OCI-LY7 (cell line): ENCODE results near the gene KRT80. TPM values are rescaled to one million over a fixed set of nuclear protein-coding genes. Genes with fewer than 3 reads are reported as not detected.

Experiments used
- BruUV-seq: library from RNA; stranded (reverse); fragments of 400-500 nt; replicated peaks from 2 replicates; lab custom pipeline; 2021; lab: Mats Ljungman, UMichigan
- CTCF ChIA-PET: fragments of 300-600 bp; sonication (Branson Sonifier 250); formaldehyde crosslinking; loops from one replicate; lab custom pipeline; 2022; ENCODE audit warnings: antibody characterized with exemption; ENCODE audit not compliant: unreplicated experiment; lab: Charles Lee
- POLR2A ChIA-PET: fragments of 300-600 bp; sonication (Branson Sonifier 250); formaldehyde crosslinking; loops from one replicate; lab custom pipeline; 2022; ENCODE audit warnings: antibody characterized with exemption; lab: Charles Lee
- DNase-seq: peaks from one replicate; pipeline ENCODE4 v3.0.0-alpha.2; 2015; ENCODE audit warnings: low spot score
- H2AFZ ChIP-seq: fragments of 200-600 bp; sonication (generic), shearing (Covaris generic); 2 replicates; pipeline ENCODE4 v1.6.1; 2014; ENCODE audit warnings: mild to moderate bottlenecking, antibody characterized with exemption, low read length, moderate library complexity
- H3K27ac ChIP-seq: fragments of 200-600 bp; sonication (generic); 2 replicates; pipeline ENCODE4 v1.5.1; 2014; ENCODE audit warnings: mixed run types, low read depth, mild to moderate bottlenecking, moderate library complexity, low read length, inconsistent platforms; ENCODE audit not compliant: poor library complexity, severe bottlenecking
- H3K36me3 ChIP-seq: fragments of 200-600 bp; sonication (generic); 2 replicates; pipeline ENCODE4 v1.6.1; 2014; ENCODE audit warnings: mild to moderate bottlenecking, antibody characterized with exemption, low read length, moderate library complexity, mixed read lengths; ENCODE audit not compliant: insufficient read depth
- H3K4me1 ChIP-seq: fragments of 200-600 bp; sonication (generic); 2 replicates; pipeline ENCODE4 v1.5.1; 2014; ENCODE audit warnings: mild to moderate bottlenecking, low read length; ENCODE audit not compliant: insufficient read depth, poor library complexity, severe bottlenecking
- H3K4me2 ChIP-seq: fragments of 200-600 bp; sonication (generic); 2 replicates; pipeline ENCODE4 v1.6.1; 2014; ENCODE audit warnings: mild to moderate bottlenecking, low read length
- H3K4me3 ChIP-seq: fragments of 200-600 bp; sonication (generic); 2 replicates; pipeline ENCODE4 v1.5.1; 2014; ENCODE audit warnings: mild to moderate bottlenecking, low read depth, low read length; ENCODE audit not compliant: poor library complexity, severe bottlenecking
- H3K79me2 ChIP-seq: fragments of 200-600 bp; sonication (generic); 2 replicates; pipeline ENCODE4 v1.6.1; 2016; ENCODE audit warnings: low read depth, mild to moderate bottlenecking, low read length, moderate library complexity, mixed read lengths; ENCODE audit not compliant: insufficient read depth
- H3K9me2 ChIP-seq: fragments of 200-600 bp; sonication (generic); 2 replicates; pipeline ENCODE4 v1.6.1; 2016; ENCODE audit warnings: mild to moderate bottlenecking, low read length, mixed read lengths; ENCODE audit not compliant: insufficient read depth
- H3K9me3 ChIP-seq: fragments of 200-600 bp; sonication (generic); 2 replicates; pipeline ENCODE4 v1.6.1; 2014; ENCODE audit warnings: mild to moderate bottlenecking, mixed run types, low read length, mixed read lengths
- H4K20me1 ChIP-seq: fragments of 200-600 bp; sonication (generic); 2 replicates; pipeline ENCODE4 v1.6.1; 2014; ENCODE audit warnings: mild to moderate bottlenecking, antibody characterized with exemption, low read length, moderate library complexity, mixed read lengths; ENCODE audit not compliant: insufficient read depth
- EZH2phosphoT487 ChIP-seq: fragments of 200-600 bp; sonication (generic); IDR thresholded peaks from 2 replicates; pipeline ENCODE4 v1.6.1; 2018; ENCODE audit warnings: low read depth, borderline replicate concordance, mild to moderate bottlenecking, mixed run types, antibody characterized with exemption, low read length, moderate library complexity, mixed read lengths
- intact Hi-C: fragments of 100-400 bp; cut with micrococcal nuclease; formaldehyde crosslinking; loops from one replicate; pipeline ENCODE4 v1.10.0; 2022; ENCODE audit not compliant: unreplicated experiment
- total RNA-seq, 2 experiments: library from RNA; depleted of rRNA in 1 of 2; stranded (reverse); fragments of >200 nt in 1 of 2; shearing (Covaris generic) in 1 of 2; gene quantifications; 2 replicates each; pipeline ENCODE4 v1.2.3, GENCODE V29; 2014 to 2022
- TF ChIP-seq, protein P1 (sequence below): fragments of 200-600 bp; sonication (generic); conservative IDR thresholded peaks from 2 replicates; pipeline ENCODE4 v1.5.1; 2014; ENCODE audit warnings: mild to moderate bottlenecking, antibody characterized with exemption, low read length, moderate library complexity, mixed read lengths

KRT80 gene
- total RNA-seq, 2 experiments from 2014 or later, result not detected

DNA sequence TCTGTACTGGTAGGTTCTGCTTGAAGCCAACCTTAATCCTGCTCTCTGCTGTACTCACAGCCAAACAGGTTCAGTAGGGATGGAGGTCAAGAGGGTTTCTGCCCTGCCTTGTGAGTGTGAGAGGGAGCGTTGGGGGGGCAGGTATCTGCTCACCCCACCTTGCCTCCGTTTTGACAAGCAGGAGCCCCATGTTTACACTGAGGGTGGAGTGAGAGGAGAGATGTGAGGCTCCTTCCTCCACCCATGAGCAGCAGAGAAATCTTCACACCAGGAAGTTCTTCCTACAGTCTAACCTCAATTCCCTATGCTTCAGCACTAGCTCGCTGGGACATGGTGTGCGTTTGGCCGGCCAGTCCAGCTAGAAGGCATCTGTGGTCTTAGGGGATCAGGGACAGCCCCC lies 4.2 kb downstream of the KRT80 start:
- TF ChIP-seq EZH2phosphoT487, result no peak
- TF ChIP-seq, protein P1, sequence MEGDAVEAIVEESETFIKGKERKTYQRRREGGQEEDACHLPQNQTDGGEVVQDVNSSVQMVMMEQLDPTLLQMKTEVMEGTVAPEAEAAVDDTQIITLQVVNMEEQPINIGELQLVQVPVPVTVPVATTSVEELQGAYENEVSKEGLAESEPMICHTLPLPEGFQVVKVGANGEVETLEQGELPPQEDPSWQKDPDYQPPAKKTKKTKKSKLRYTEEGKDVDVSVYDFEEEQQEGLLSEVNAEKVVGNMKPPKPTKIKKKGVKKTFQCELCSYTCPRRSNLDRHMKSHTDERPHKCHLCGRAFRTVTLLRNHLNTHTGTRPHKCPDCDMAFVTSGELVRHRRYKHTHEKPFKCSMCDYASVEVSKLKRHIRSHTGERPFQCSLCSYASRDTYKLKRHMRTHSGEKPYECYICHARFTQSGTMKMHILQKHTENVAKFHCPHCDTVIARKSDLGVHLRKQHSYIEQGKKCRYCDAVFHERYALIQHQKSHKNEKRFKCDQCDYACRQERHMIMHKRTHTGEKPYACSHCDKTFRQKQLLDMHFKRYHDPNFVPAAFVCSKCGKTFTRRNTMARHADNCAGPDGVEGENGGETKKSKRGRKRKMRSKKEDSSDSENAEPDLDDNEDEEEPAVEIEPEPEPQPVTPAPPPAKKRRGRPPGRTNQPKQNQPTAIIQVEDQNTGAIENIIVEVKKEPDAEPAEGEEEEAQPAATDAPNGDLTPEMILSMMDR, result no peak
- ChIA-PET POLR2A (no interaction called here), CTCF (no interaction called here)
- H3K4me2 ChIP-seq, result no peak overlapping the region
- no peaks in the 10 kb centered on the region for H3K4me1 ChIP-seq
- no peaks in the 10 kb centered on the region for H3K36me3 ChIP-seq
- no peak overlapping the region for H3K27ac ChIP-seq
- H2AFZ ChIP-seq, result no peak overlapping the region
- no peak overlapping the region for H3K4me3 ChIP-seq
- no peaks in the 10 kb centered on the region for H4K20me1 ChIP-seq
- intact Hi-C loops, result no loop called here
- no peaks in the 10 kb centered on the region for H3K9me3 ChIP-seq
- BruUV-seq, result no TSS peak
- DNase-seq, result no peak
- no peaks in the 10 kb centered on the region for H3K79me2 ChIP-seq
- H3K9me2 ChIP-seq, result no peaks in the 10 kb centered on the region

DNA sequence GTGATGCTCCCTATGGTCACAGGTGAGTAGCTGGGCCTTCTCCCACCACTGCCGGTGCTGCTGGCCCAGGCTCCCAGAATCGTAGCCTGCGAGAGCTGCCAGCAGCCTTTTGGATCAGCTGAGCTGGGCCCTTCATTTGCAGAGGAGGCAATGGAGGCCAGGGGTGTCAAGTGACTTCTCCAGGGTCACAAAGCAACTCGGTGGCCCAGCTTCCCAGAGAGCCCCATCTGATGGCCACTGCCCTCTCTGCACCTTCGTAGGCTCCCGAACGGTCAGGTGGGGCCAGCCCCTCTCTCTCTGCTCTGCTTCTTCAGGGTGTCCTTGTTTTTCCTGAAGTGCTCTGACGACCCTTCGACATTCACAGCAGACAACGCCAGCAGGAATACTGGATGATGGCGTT lies 4.6 kb downstream of the KRT80 start:
- no peak overlapping the region for H3K4me2 ChIP-seq
- H3K36me3 ChIP-seq, result no peaks in the 10 kb centered on the region
- H3K4me1 ChIP-seq, result no peaks in the 10 kb centered on the region
- no peak overlapping the region for H2AFZ ChIP-seq
- ChIA-PET CTCF (no interaction called here), POLR2A (no interaction called here)
- H3K79me2 ChIP-seq, result no peaks in the 10 kb centered on the region
- BruUV-seq, result no TSS peak
- DNase-seq, result no peak
- H3K4me3 ChIP-seq, result no peak overlapping the region
- TF ChIP-seq, protein P1, result no peak
- H3K27ac ChIP-seq, result no peak overlapping the region
- H4K20me1 ChIP-seq, result no peaks in the 10 kb centered on the region
- intact Hi-C loops, result no loop called here
- no peaks in the 10 kb centered on the region for H3K9me2 ChIP-seq
- H3K9me3 ChIP-seq, result no peaks in the 10 kb centered on the region

DNA sequence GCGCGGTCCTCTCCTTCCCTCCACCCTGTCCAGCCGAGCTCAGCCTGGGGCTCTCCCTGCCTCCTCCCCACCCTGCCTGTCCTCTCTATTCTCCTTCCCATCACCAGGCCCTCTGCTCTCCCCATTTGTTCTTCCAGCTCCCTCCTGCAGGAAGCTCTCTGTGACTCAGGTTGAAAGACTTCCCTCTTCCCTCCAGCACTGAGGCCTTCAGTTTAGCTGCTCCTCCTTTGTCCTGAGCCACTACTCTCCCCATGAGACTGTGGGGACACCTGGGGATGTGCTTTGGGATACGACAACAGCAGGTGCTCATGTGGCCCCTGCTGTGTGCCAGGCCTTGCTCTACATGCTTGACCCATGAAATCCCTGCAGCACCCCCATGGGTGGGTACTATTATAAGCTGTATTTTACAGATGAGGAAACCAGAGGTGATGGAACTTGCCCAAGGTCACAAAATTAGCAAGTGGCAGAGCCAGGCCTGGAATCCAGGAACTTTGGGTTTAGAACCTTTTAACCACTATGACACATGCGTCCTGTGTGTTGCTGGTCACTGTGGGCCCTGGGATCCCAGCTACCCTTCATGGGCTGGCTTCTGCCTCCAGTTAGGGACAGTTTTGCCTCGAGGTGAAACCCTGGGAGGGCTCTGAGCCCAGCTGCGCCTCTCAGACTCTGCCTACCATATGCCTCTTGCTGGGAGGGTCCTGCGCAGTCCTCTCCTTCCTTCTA lies 5.5 kb downstream of the KRT80 start:
- no peak overlapping the region for H2AFZ ChIP-seq
- intact Hi-C loops, result no loop called here
- H3K79me2 ChIP-seq, result no peaks in the 10 kb centered on the region
- TF ChIP-seq EZH2phosphoT487, result no peak
- TF ChIP-seq, protein P1, result no peak
- H4K20me1 ChIP-seq, result no peaks in the 10 kb centered on the region
- DNase-seq, result no peak
- no peaks in the 10 kb centered on the region for H3K9me2 ChIP-seq
- H3K9me3 ChIP-seq, result no peaks in the 10 kb centered on the region
- H3K4me3 ChIP-seq, result no peak overlapping the region
- ChIA-PET POLR2A (interaction anchor here (1.8 kb wide), 1 partner anchor 13 kb away, joined by 4 read pairs; no protein-coding TSS in a partner anchor), CTCF (no interaction called here)
- H3K4me1 ChIP-seq, result no peaks in the 10 kb centered on the region
- H3K27ac ChIP-seq, result no peak overlapping the region
- H3K4me2 ChIP-seq, result no peak overlapping the region
- H3K36me3 ChIP-seq, result no peaks in the 10 kb centered on the region
- no TSS peak for BruUV-seq
